Activated CD8-positive, alpha-beta T cell treated with anti-CD3 and anti-CD28 coated beads, Interleukin-2, amount 10 ng/mL, durations not matched to agents 7 days and 5 days (primary cell): ENCODE data around the gene TM4SF20. TPM values are rescaled to one million over a fixed set of nuclear protein-coding genes. Genes with fewer than 3 reads are reported as not detected.
"Not testable (repeated sequence)": the region's sequence is repeated elsewhere in the genome, so short reads cannot be mapped to it uniquely, and the experiment has no call there.

Source experiments
- ATAC-seq: fragments of 150-1000 bp; cut with Tn5 transposase; one replicate; pipeline ENCODE4 v1.10.0; 2021; ENCODE audit warnings: moderate library complexity
- CTCF ChIA-PET: fragments of 350-600 bp; sonication (Branson Sonifier 250); formaldehyde crosslinking; loops from one replicate; lab custom pipeline; 2021; ENCODE audit warnings: antibody characterized with exemption; lab: Charles Lee
- POLR2A ChIA-PET: fragments of 350-600 bp; sonication (Branson Sonifier 250); formaldehyde crosslinking; loops from one replicate; lab custom pipeline; 2021; ENCODE audit warnings: antibody characterized with exemption; lab: Charles Lee
- DNase-seq: peaks from one replicate; pipeline ENCODE4 v3.0.0-alpha.2; 2020
- H3K27ac Mint-ChIP-seq: one replicate; pipeline ENCODE4 v1.8.0; 2021; ENCODE audit warnings: mild to moderate bottlenecking, mixed read lengths
- H3K27me3 Mint-ChIP-seq: one replicate; pipeline ENCODE4 v1.8.0; 2021; ENCODE audit warnings: low read depth, mixed read lengths
- H3K36me3 Mint-ChIP-seq: one replicate; pipeline ENCODE4 v1.8.0; 2021; ENCODE audit warnings: low read depth, mixed read lengths
- H3K4me1 Mint-ChIP-seq: one replicate; pipeline ENCODE4 v1.8.0; 2021; ENCODE audit warnings: low read depth, mixed read lengths
- H3K4me3 Mint-ChIP-seq: one replicate; pipeline ENCODE4 v1.8.0; 2021; ENCODE audit warnings: mild to moderate bottlenecking, mixed read lengths
- H3K9me3 Mint-ChIP-seq: one replicate; pipeline ENCODE4 v1.8.0; 2022; ENCODE audit warnings: mixed read lengths; ENCODE audit not compliant: insufficient read depth
- total RNA-seq, 2 experiments: library from RNA; stranded (reverse); gene quantifications; one replicate each; pipeline ENCODE4 v1.2.3, GENCODE V29; 2021

Gene TM4SF20
- total RNA-seq, 2 experiments from 2014 or later, result not detected

GRCh38 chr2:227395556-227395955, 16.4 kb upstream of the TM4SF20 start:
- peaks cover 8% of the 10 kb centered on the region for H3K4me1 Mint-ChIP-seq
- no peaks in the 10 kb centered on the region for H3K9me3 Mint-ChIP-seq
- H3K36me3 Mint-ChIP-seq, result no peaks in the 10 kb centered on the region
- no peak overlapping the region for H3K4me3 Mint-ChIP-seq
- ATAC-seq, result no peak
- DNase-seq, result no peak
- H3K27ac Mint-ChIP-seq, result no peak overlapping the region
- ChIA-PET CTCF (interaction anchor here (1.3 kb wide), 1 partner anchor 10 kb away, joined by 7 read pairs; no protein-coding TSS in a partner anchor), POLR2A (no interaction called here)
- H3K27me3 Mint-ChIP-seq, result no peaks in the 10 kb centered on the region

- Mint-ChIP-seq H3K27ac (no peak overlapping the region), H3K4me3 (no peak overlapping the region), H3K36me3 (no peaks in the 10 kb centered on the region), H3K4me1 (peaks cover 8% of the 10 kb centered on the region), H3K9me3 (no peaks in the 10 kb centered on the region), H3K27me3 (no peaks in the 10 kb centered on the region)
- DNase-seq, result no peak
- ChIA-PET POLR2A (no interaction called here), CTCF (no interaction called here)
- no peak for ATAC-seq
These were observed 15.3 kb upstream of the TM4SF20 start for GRCh38 chr2:227394401-227394800.

- ATAC-seq (no peak), DNase-seq (no peak)
- ChIA-PET POLR2A (no interaction called here), CTCF (no interaction called here)
- no peak overlapping the region for H3K4me3 Mint-ChIP-seq
- no peaks in the 10 kb centered on the region for H3K27me3 Mint-ChIP-seq
- no peaks in the 10 kb centered on the region for H3K36me3 Mint-ChIP-seq
- no peaks in the 10 kb centered on the region for H3K9me3 Mint-ChIP-seq
- no peak overlapping the region for H3K27ac Mint-ChIP-seq
- no peaks in the 10 kb centered on the region for H3K4me1 Mint-ChIP-seq
These were observed 11.6 kb upstream of the TM4SF20 start for GRCh38 chr2:227390468-227391256.

- Mint-ChIP-seq H3K27ac (no peak overlapping the region), H3K36me3 (no peaks in the 10 kb centered on the region), H3K4me3 (no peak overlapping the region), H3K4me1 (no peaks in the 10 kb centered on the region), H3K9me3 (no peaks in the 10 kb centered on the region), H3K27me3 (no peaks in the 10 kb centered on the region)
- POLR2A ChIA-PET, result no interaction called here
- no peak for ATAC-seq
- no peak for DNase-seq
- CTCF ChIA-PET, result no interaction called here
These were observed 10.6 kb upstream of the TM4SF20 start for GRCh38 chr2:227389661-227390060.

GRCh38 chr2:227389231-227389630, 10.1 kb upstream of the TM4SF20 start:
- H3K9me3 Mint-ChIP-seq, result no peaks in the 10 kb centered on the region
- no peak overlapping the region for H3K27ac Mint-ChIP-seq
- DNase-seq (no peak), ATAC-seq (no peak)
- no peaks in the 10 kb centered on the region for H3K4me1 Mint-ChIP-seq
- H3K4me3 Mint-ChIP-seq, result no peak overlapping the region
- ChIA-PET POLR2A (no interaction called here), CTCF (no interaction called here)
- no peaks in the 10 kb centered on the region for H3K36me3 Mint-ChIP-seq
- H3K27me3 Mint-ChIP-seq, result no peaks in the 10 kb centered on the region

- no peaks in the 10 kb centered on the region for H3K27me3 Mint-ChIP-seq
- DNase-seq, result no peak
- H3K4me3 Mint-ChIP-seq, result no peak overlapping the region
- POLR2A ChIA-PET, result no interaction called here
- H3K27ac Mint-ChIP-seq, result no peak overlapping the region
- CTCF ChIA-PET, result no interaction called here
- ATAC-seq, result no peak
- H3K4me1 Mint-ChIP-seq, result no peaks in the 10 kb centered on the region
- no peaks in the 10 kb centered on the region for H3K36me3 Mint-ChIP-seq
- no peaks in the 10 kb centered on the region for H3K9me3 Mint-ChIP-seq
These were observed 9.5 kb upstream of the TM4SF20 start for GRCh38 chr2:227388537-227389011.

GRCh38 chr2:227387583-227387982, 8.5 kb upstream of the TM4SF20 start, which contains the start of gene SCYGR1:
SCYGR1 (minus strand) TSS chr2:227387949; CDS start chr2:227387949, 0 bp downstream.
- H3K9me3 Mint-ChIP-seq, H3K27ac Mint-ChIP-seq, CTCF ChIA-PET, POLR2A ChIA-PET, H3K27me3 Mint-ChIP-seq, H3K4me1 Mint-ChIP-seq, H3K36me3 Mint-ChIP-seq, H3K4me3 Mint-ChIP-seq, ATAC-seq, DNase-seq: not testable (repeated sequence)

- DNase-seq (no peak), ATAC-seq (no peak)
- H3K27me3 Mint-ChIP-seq, result no peaks in the 10 kb centered on the region
- ChIA-PET POLR2A (no interaction called here), CTCF (no interaction called here)
- no peaks in the 10 kb centered on the region for H3K36me3 Mint-ChIP-seq
- H3K9me3 Mint-ChIP-seq, result no peaks in the 10 kb centered on the region
- H3K27ac Mint-ChIP-seq, result no peak overlapping the region
- H3K4me3 Mint-ChIP-seq, result no peak overlapping the region
- H3K4me1 Mint-ChIP-seq, result no peaks in the 10 kb centered on the region
These were observed 7.5 kb upstream of the TM4SF20 start for GRCh38 chr2:227386630-227387029.

- CTCF ChIA-PET, result no interaction called here
These were observed 4.6 kb upstream of the TM4SF20 start for GRCh38 chr2:227383686-227384085.

GRCh38 chr2:227382241-227382835, 3.2 kb upstream of the TM4SF20 start:
- H3K4me3 Mint-ChIP-seq, H3K27me3 Mint-ChIP-seq, H3K9me3 Mint-ChIP-seq, H3K27ac Mint-ChIP-seq, CTCF ChIA-PET, DNase-seq, POLR2A ChIA-PET, H3K4me1 Mint-ChIP-seq, ATAC-seq, H3K36me3 Mint-ChIP-seq: not testable (repeated sequence)

More at GRCh38 chr2:227383686-227384085, 4.6 kb upstream of the TM4SF20 start:
- POLR2A ChIA-PET, result no interaction called here
- no peak overlapping the region for H3K4me3 Mint-ChIP-seq
- H3K9me3 Mint-ChIP-seq, result no peaks in the 10 kb centered on the region
- ATAC-seq (no peak), DNase-seq (no peak)
- H3K4me1 Mint-ChIP-seq, result no peaks in the 10 kb centered on the region
- H3K27me3 Mint-ChIP-seq, result no peaks in the 10 kb centered on the region
- H3K27ac Mint-ChIP-seq, result no peak overlapping the region
- no peaks in the 10 kb centered on the region for H3K36me3 Mint-ChIP-seq

- no peak for ATAC-seq
- DNase-seq, result no peak
- Mint-ChIP-seq H3K36me3 (no peaks in the 10 kb centered on the region), H3K27ac (no peak overlapping the region), H3K4me1 (peaks cover 4% of the 10 kb centered on the region), H3K4me3 (no peak overlapping the region), H3K27me3 (peaks cover 5% of the 10 kb centered on the region), H3K9me3 (no peaks in the 10 kb centered on the region)
- CTCF ChIA-PET, result interaction anchor here (1.5 kb wide), 1 partner anchor 14 kb away, joined by 4 read pairs; no protein-coding TSS in a partner anchor
- POLR2A ChIA-PET, result no interaction called here
These were observed 729 bp downstream of the TM4SF20 start for GRCh38 chr2:227378371-227378782.
